Measurements from ENCODE around the gene SOX12. TPM values are rescaled to one million over a fixed set of nuclear protein-coding genes. Genes with fewer than 3 reads are reported as not detected.

Gene SOX12
- polyA plus RNA-seq, 1 of the 3 experiments (the other 2 are of a cell fraction): 11.3 TPM

GRCh38 chr20:290084-290831 is 35.1 kb upstream of the SOX12 start, which contains the start of gene C20orf96:
Gene C20orf96 (minus strand): TSS chr20:290750. CDS start chr20:290610, 140 bp downstream.
- Histone ChIP-seq H3K36me3 (replicated peaks in 1 of 2; ENCODE audit: control insufficient read depth in 1 of 2, insufficient read depth in 2 of 2, low read length in 1 of 2) (no peaks in the 10 kb centered on the region), H4K20me1 (ENCODE audit: insufficient read depth) (no peaks in the 10 kb centered on the region), H3K9me3 (no peaks in the 10 kb centered on the region), H3F3A (replicated peaks; ENCODE audit: insufficient read depth) (no peaks in the 10 kb centered on the region), H2AFZ (ENCODE audit: low read depth) (peak within 1 kb of the TSS; percentile 89), H3K4me2 (peak within 1 kb of the TSS; percentile 87), H3K27me3 (ENCODE audit: insufficient read depth) (no peaks in the 10 kb centered on the region), H3K4me3 (ENCODE audit: low read depth in 2 of 2, low read length in 1 of 2) (peak within 1 kb of the TSS; percentile 79 to 84), H3K9ac (peak within 1 kb of the TSS; percentile 78), H3K9me2 (no peaks in the 10 kb centered on the region), H3K27ac (ENCODE audit: low read depth in 2 of 2, low read length in 1 of 2) (peak within 1 kb of the TSS; percentile 55 to 73), H3K4me1 (ENCODE audit: control insufficient read depth in 1 of 2, insufficient read depth in 2 of 2, low read depth in 1 of 2, low read length in 1 of 2) (peaks cover 3 to 10% of the 10 kb centered on the region in 2 experiments; a peak in 3 of 4 replicates), H3K79me2 (ENCODE audit: insufficient read depth) (peaks cover 9% of the 10 kb centered on the region; the same call in 1 of the 2 replicates)
- DNase-seq: peak; percentile 96
- under 1% methylated on average over 42 of the region's 43 CpGs for WGBS (ENCODE audit: low lambda C conversion rate)
- ChIA-PET CTCF (interaction anchor here (1.2 kb wide), 1 partner anchor 9 kb away, joined by 3 read pairs; no protein-coding TSS in a partner anchor), POLR2A (no interaction called here)
- TF ChIP-seq YY1 (IDR thresholded peaks at IDR 0.05; ENCODE audit: low read depth) (no peak; the same call in 1 of the 2 replicates), JUND (IDR thresholded peaks at IDR 0.05) (no peak), MXI1 (IDR thresholded peaks at IDR 0.05; ENCODE audit: low read depth, low read length) (peak; percentile 85), USF2 (IDR thresholded peaks at IDR 0.05; ENCODE audit: borderline replicate concordance, low read depth, low read length) (no peak), GATA2 (CRISPR knock-in tag; IDR thresholded peaks at IDR 0.05) (no peak), TAF1 (IDR thresholded peaks at IDR 0.05; ENCODE audit: borderline replicate concordance, low read depth, low read length) (peak; percentile 34; the same call in 1 of the 2 replicates), MAX (IDR thresholded peaks at IDR 0.05; ENCODE audit: low read depth) (peak; percentile 50; the same call in 1 of the 2 replicates), CTCF (IDR thresholded peaks at IDR 0.05) (peak; percentile 50), GABPA (IDR thresholded peaks at IDR 0.05; ENCODE audit: low read depth) (no peak), FOSL2 (IDR thresholded peaks at IDR 0.05; ENCODE audit: borderline replicate concordance, low read depth) (no peak), EP300 (IDR thresholded peaks at IDR 0.05; ENCODE audit: borderline replicate concordance in 1 of 2, low read depth in 1 of 2, low read length in 1 of 2) (no peak), SIN3A (IDR thresholded peaks at IDR 0.05; ENCODE audit: borderline replicate concordance, low read depth, low read length) (0 out of 2 replicates have a peak, but pooled peaks have one; percentile 69), NRF1 (IDR thresholded peaks at IDR 0.05; ENCODE audit: low read depth, low read length) (peak; percentile 26; the same call in 1 of the 2 replicates), REST (IDR thresholded peaks at IDR 0.05; ENCODE audit: low read depth, low read length) (no peak), USF1 (IDR thresholded peaks at IDR 0.05; ENCODE audit: borderline replicate concordance, low read depth) (no peak), NFIC (IDR thresholded peaks at IDR 0.05; ENCODE audit: borderline replicate concordance) (no peak), ZBTB33 (IDR thresholded peaks at IDR 0.05; ENCODE audit: borderline replicate concordance, low read depth) (peak; percentile 89)
- TF ChIP-seq, protein P1, sequence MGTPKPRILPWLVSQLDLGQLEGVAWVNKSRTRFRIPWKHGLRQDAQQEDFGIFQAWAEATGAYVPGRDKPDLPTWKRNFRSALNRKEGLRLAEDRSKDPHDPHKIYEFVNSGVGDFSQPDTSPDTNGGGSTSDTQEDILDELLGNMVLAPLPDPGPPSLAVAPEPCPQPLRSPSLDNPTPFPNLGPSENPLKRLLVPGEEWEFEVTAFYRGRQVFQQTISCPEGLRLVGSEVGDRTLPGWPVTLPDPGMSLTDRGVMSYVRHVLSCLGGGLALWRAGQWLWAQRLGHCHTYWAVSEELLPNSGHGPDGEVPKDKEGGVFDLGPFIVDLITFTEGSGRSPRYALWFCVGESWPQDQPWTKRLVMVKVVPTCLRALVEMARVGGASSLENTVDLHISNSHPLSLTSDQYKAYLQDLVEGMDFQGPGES (IDR thresholded peaks at IDR 0.05; ENCODE audit: low read depth, low read length): no peak
- TF ChIP-seq, protein P2, sequence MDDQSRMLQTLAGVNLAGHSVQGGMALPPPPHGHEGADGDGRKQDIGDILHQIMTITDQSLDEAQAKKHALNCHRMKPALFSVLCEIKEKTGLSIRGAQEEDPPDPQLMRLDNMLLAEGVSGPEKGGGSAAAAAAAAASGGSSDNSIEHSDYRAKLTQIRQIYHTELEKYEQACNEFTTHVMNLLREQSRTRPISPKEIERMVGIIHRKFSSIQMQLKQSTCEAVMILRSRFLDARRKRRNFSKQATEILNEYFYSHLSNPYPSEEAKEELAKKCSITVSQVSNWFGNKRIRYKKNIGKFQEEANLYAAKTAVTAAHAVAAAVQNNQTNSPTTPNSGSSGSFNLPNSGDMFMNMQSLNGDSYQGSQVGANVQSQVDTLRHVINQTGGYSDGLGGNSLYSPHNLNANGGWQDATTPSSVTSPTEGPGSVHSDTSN (IDR thresholded peaks at IDR 0.05): no peak

All from SK-N-SH (cell line).